BE2C (cell line): ENCODE measurements around the gene FOXN3.
"Not testable (repeated sequence)": the region's sequence is repeated elsewhere in the genome, so short reads cannot be mapped to it uniquely, and the experiment has no call there.

Source experiments
- DNase-seq: peaks from one replicate; pipeline ENCODE4 v3.0.0-alpha.2; 2020
- H3K27me3 ChIP-seq: fragments of 250-450 bp; sonication (Bioruptor Pico); 2 replicates; pipeline ENCODE4 v1.5.1; 2020; ENCODE audit warnings: mild to moderate bottlenecking
- H3K36me3 ChIP-seq: fragments of 250-450 bp; sonication (Bioruptor Pico); 2 replicates; pipeline ENCODE4 v1.5.1; 2020; ENCODE audit warnings: mild to moderate bottlenecking
- H3K4me1 ChIP-seq: fragments of 250-450 bp; sonication (Bioruptor Pico); 2 replicates; pipeline ENCODE4 v1.5.1; 2020
- H3K4me3 ChIP-seq: 2 replicates; pipeline ENCODE4 v1.5.1; 2011; ENCODE audit warnings: low read depth, low read length
- H3K9me3 ChIP-seq: fragments of 250-450 bp; sonication (Bioruptor Pico); 2 replicates; pipeline ENCODE4 v1.5.1; 2020
- TF ChIP-seq, protein P1 (sequence below): IDR thresholded peaks from 2 replicates; pipeline ENCODE4 v1.5.1; 2012; ENCODE audit warnings: mild to moderate bottlenecking, low read depth, low read length

The FOXN3 gene

DNA sequence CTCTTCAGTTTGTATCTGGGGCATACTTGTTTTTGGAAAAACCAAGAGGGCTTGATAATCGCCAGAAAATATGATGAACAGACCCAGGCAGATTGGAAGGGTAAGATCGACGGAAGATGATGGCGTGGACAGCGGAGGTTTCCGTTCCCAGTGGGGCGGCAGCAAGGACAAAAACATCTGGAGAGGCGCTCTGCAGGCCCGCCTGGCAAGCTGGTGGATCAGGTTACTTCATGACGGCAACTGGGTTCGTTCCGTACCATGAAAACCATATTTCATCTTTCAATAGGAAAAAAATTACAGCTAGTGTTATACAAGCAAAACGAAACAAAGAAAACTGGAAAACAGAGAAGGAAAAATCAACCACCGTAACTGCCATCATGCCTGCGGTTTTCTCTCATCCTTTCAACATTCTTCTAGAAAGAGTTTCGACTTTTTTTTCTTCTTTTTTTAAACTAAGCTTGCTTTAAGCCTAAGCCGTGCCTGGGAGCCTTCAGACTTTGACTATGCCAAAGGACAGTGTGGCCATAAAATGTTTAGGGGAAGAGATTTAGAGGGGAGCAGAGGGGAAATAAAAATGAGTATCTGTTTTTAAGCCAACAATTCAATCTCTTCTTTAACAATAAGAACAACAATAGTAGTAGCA, 210.5 kb downstream of the FOXN3 start:
- no peak for DNase-seq
- Histone ChIP-seq H3K36me3 (no peaks in the 10 kb centered on the region; the same call in 1 of the 2 replicates), H3K4me3 (no peak overlapping the region), H3K4me1 (peaks cover 20% of the 10 kb centered on the region), H3K9me3 (no peaks in the 10 kb centered on the region), H3K27me3 (no peaks in the 10 kb centered on the region)
- TF ChIP-seq, protein P1, sequence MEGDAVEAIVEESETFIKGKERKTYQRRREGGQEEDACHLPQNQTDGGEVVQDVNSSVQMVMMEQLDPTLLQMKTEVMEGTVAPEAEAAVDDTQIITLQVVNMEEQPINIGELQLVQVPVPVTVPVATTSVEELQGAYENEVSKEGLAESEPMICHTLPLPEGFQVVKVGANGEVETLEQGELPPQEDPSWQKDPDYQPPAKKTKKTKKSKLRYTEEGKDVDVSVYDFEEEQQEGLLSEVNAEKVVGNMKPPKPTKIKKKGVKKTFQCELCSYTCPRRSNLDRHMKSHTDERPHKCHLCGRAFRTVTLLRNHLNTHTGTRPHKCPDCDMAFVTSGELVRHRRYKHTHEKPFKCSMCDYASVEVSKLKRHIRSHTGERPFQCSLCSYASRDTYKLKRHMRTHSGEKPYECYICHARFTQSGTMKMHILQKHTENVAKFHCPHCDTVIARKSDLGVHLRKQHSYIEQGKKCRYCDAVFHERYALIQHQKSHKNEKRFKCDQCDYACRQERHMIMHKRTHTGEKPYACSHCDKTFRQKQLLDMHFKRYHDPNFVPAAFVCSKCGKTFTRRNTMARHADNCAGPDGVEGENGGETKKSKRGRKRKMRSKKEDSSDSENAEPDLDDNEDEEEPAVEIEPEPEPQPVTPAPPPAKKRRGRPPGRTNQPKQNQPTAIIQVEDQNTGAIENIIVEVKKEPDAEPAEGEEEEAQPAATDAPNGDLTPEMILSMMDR: no peak

DNA sequence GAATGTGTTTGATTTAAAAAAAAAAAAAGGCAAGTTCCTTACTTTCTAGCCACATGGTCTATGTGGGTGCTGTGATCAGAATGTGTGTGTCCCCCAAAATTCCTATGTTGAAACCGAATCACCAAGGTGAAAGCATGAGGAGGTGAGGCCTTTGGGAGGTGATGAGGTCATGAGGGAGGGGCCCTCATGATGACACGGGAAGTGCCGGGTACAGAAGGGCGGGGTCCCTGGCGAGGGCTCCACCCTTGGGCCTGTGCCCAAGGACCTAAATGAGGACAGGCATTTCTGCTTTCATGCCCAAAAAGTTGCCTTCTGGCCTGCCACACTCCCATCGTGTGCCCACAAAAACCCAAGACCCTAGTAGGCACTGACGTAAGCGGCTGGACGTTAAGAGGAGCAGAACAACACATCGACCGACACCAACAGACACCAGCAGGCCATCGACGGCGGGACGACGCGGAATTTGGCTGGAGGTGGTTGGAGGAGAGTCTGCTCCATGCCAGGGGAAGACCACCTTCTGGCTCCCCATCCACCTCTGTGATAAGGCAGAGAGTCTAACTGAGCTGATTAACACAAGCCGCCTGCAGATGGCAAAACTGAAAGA, 211.8 kb downstream of the FOXN3 start:
- TF ChIP-seq, protein P1: no peak
- Histone ChIP-seq H3K36me3 (no peaks in the 10 kb centered on the region; the same call in 1 of the 2 replicates), H3K27me3 (no peaks in the 10 kb centered on the region), H3K9me3 (no peaks in the 10 kb centered on the region), H3K4me3 (no peak overlapping the region), H3K4me1 (peaks cover 16% of the 10 kb centered on the region)
- DNase-seq: no peak

DNA sequence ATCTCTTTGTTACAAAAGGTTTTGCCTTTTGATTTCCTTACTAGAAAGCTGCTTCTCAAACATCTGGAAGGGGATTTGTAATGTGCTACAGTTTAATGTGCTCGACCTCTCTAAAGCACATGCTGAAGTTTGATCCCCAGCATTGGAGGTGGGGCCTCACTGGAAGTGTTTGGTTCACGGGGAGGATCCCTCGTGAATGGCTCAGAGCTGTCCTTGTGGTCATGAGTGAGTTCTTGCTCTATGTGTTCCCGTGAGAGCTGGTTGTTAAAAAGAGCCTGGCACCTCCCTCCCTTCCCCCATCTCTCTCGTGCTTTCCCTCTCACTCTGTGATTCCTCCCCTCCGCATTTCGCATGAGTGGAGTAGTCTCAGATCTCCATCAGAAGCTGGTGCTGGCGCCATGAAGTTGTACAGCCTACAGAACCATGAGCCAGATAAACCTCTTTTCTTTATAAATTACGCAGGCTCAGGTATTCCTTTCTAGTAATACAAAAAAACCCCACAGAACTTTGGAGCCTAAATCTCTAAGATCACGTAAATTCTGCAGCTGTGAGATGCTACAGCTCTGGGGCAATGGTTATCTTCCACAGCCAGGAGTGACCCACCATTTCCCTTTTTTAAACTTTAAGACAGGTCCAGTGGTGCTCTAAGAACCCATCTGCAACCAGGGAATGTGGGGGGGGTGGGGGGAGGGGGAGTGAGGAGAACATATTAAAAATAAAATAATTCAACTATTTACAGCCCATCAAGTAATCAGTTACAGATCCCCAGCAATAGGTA, 214.4 kb downstream of the FOXN3 start:
- Histone ChIP-seq H3K36me3 (no peaks in the 10 kb centered on the region; the same call in 1 of the 2 replicates), H3K9me3 (no peaks in the 10 kb centered on the region), H3K4me1 (peaks cover 3% of the 10 kb centered on the region), H3K27me3 (no peaks in the 10 kb centered on the region), H3K4me3 (no peak overlapping the region)
- TF ChIP-seq, protein P1: no peak
- DNase-seq: no peak

DNA sequence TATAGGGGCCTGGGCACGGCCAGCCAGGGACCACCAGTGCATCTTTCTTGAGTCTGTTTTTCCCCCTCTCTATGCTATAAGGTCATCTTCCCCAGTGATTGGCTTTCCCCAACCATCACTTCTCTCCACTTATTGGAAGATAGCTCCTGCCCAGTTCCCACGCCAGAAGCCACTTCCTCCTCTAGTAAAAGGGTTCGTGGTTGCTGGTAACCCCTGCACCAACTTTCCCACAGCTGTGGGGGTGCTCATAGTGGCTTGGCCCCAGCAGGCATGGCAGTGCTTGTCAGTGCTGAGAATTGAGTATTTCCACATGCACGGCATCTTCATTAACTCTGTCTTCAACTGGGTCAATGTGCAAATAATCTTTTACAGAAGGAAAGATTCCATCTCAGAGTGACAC, 215.4 kb downstream of the FOXN3 start:
- Histone ChIP-seq H3K9me3 (no peaks in the 10 kb centered on the region), H3K27me3 (no peaks in the 10 kb centered on the region), H3K4me1 (no peaks in the 10 kb centered on the region), H3K36me3 (no peaks in the 10 kb centered on the region; the same call in 1 of the 2 replicates), H3K4me3 (no peak overlapping the region)
- no peak for DNase-seq
- TF ChIP-seq, protein P1: no peak

DNA sequence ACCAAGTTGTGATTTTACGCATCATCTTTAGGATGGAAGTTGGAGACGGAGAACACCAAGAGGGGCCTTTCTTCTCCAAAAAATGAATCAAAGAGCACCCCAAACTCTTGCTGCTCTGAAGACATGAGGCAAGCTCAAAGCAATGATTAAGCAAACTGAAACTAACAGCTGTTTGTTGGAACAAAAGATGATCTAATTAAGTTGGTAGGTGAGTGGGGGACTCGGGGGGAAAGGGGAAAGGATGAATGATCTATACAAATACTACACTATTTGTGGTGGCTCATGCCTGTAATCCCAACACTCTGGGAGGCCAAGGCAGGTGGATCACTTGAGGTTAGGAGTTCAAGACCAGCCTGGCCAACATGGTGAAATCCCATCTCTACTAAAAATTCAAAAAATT, 217.7 kb downstream of the FOXN3 start:
- not testable (repeated sequence) for H3K4me1 ChIP-seq, H3K4me3 ChIP-seq, H3K36me3 ChIP-seq, H3K27me3 ChIP-seq, H3K9me3 ChIP-seq, DNase-seq

DNA sequence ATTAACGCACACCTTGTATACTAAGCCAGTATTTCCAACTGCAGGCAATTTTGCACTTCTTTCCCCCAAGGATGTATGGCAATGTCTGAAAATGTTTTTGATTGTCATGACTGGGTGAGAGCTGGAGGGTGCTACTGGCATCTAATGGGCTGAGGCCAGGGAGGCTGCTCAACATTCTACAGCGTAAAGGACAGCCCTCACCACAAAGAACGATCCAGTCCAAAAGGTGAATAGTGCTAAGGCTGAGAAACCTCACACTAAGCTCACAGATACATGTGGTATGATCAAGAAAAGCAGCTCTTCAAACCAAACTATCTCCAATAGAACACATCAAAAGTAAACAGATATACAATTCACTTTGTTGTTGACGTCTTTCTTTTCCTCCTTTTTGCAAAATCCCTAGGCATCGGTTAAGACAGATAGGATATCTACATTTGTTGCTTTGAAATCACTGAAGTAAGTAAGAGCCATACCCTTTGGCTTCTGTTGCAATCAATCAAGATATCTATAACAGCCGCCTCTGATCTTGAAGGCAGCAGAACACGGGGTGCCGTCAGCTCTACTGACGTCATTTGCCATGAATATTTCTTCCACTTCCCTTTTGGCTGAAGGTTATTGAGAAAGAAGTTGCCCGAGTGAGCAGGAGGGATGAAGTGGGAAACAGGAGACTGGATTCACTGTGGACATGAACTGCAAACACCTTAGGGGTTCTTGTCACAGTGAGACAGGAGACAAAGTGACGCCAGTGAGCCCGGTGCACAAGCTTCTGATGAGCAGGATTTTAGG, 218.3 kb downstream of the FOXN3 start:
- TF ChIP-seq, protein P1: no peak
- Histone ChIP-seq H3K9me3 (no peaks in the 10 kb centered on the region), H3K36me3 (no peaks in the 10 kb centered on the region; the same call in 1 of the 2 replicates), H3K4me3 (no peak overlapping the region), H3K4me1 (no peaks in the 10 kb centered on the region), H3K27me3 (no peaks in the 10 kb centered on the region)
- DNase-seq: no peak
